HepG2 (cell line): ENCODE data around the gene RHOD. TPM values are rescaled to one million over a fixed set of nuclear protein-coding genes. Genes with fewer than 3 reads are reported as not detected.

ENCODE experiments used
- ASH2L ChIP-seq: fragments of 300-600, 200-600 bp; sonication (generic); IDR thresholded peaks from 2 replicates; pipeline ENCODE4 v1.7.0; 2017; ENCODE audit warnings: low read depth, mild to moderate bottlenecking, moderate library complexity, mixed read lengths, low read length; ENCODE audit not compliant: insufficient read length
- CTCF ChIP-seq: sonication (generic); formaldehyde crosslinking; IDR thresholded peaks from 2 replicates; pipeline ENCODE4 v1.5.0; 2020; ENCODE audit warnings: mild to moderate bottlenecking, missing genetic modification reagents, moderate library complexity
- HMGXB3 ChIP-seq: sonication (generic); formaldehyde crosslinking; IDR thresholded peaks from 2 replicates; pipeline ENCODE4 v1.4.0; 2020; ENCODE audit warnings: missing genetic modification reagents, borderline replicate concordance
- KAT2B ChIP-seq: fragments of 150-350 bp; IDR thresholded peaks from 2 replicates; pipeline ENCODE4 v1.6.1; 2014; ENCODE audit warnings: low read depth, low read length, borderline replicate concordance
- KLF13 ChIP-seq: sonication (generic); formaldehyde crosslinking; IDR thresholded peaks from 2 replicates; pipeline ENCODE4 v1.4.0; 2020; ENCODE audit warnings: mild to moderate bottlenecking, missing genetic modification reagents
- KLF6 ChIP-seq: IDR thresholded peaks from 2 replicates; pipeline ENCODE4 v1.8.0; 2016; ENCODE audit warnings: missing biosample characterization, missing genetic modification reagents
- ONECUT2 ChIP-seq: sonication (generic); formaldehyde crosslinking; IDR thresholded peaks from 2 replicates; pipeline ENCODE4 v1.4.0; 2020; ENCODE audit warnings: missing genetic modification reagents
- POGZ ChIP-seq: sonication (generic); formaldehyde crosslinking; IDR thresholded peaks from 2 replicates; pipeline ENCODE4 v1.4.0; 2020; ENCODE audit warnings: mild to moderate bottlenecking, missing genetic modification reagents
- REL ChIP-seq: sonication (generic); formaldehyde crosslinking; conservative IDR thresholded peaks from 2 replicates; pipeline ENCODE4 v1.8.0; 2022; ENCODE audit warnings: mild to moderate bottlenecking, missing genetic modification reagents, moderate library complexity
- SIX4 ChIP-seq: sonication (generic); formaldehyde crosslinking; IDR thresholded peaks from 2 replicates; pipeline ENCODE4 v1.4.0; 2020; ENCODE audit warnings: missing genetic modification reagents
- ZBTB38 ChIP-seq: sonication (generic); formaldehyde crosslinking; IDR thresholded peaks from 2 replicates; pipeline ENCODE4 v1.5.1; 2020; ENCODE audit warnings: mild to moderate bottlenecking, missing genetic modification reagents
- ZNF121 ChIP-seq: sonication (generic); formaldehyde crosslinking; IDR thresholded peaks from 2 replicates; pipeline ENCODE4 v1.5.0; 2020; ENCODE audit warnings: mild to moderate bottlenecking, missing genetic modification reagents
- ZNF17 ChIP-seq: sonication (generic); formaldehyde crosslinking; IDR thresholded peaks from 2 replicates; pipeline ENCODE4 v1.5.0; 2020; ENCODE audit warnings: mild to moderate bottlenecking, missing genetic modification reagents
- ZNF264 ChIP-seq: sonication (generic); formaldehyde crosslinking; IDR thresholded peaks from 2 replicates; pipeline ENCODE4 v1.4.0; 2020; ENCODE audit warnings: missing genetic modification reagents
- ZNF329 ChIP-seq: sonication (generic); formaldehyde crosslinking; IDR thresholded peaks from 2 replicates; pipeline ENCODE4 v1.9.0; 2021; ENCODE audit warnings: low read depth, mild to moderate bottlenecking, missing genetic modification reagents
- ZNF335 ChIP-seq: sonication (generic); formaldehyde crosslinking; IDR thresholded peaks from 2 replicates; pipeline ENCODE4 v1.4.0; 2020; ENCODE audit warnings: missing genetic modification reagents
- ZNF569 ChIP-seq: sonication (generic); formaldehyde crosslinking; IDR thresholded peaks from 2 replicates; pipeline ENCODE4 v1.5.0; 2020; ENCODE audit warnings: mild to moderate bottlenecking, missing genetic modification reagents, moderate library complexity, borderline replicate concordance
- ZNF691 ChIP-seq: sonication (generic); formaldehyde crosslinking; IDR thresholded peaks from 2 replicates; pipeline ENCODE4 v1.4.0; 2020; ENCODE audit warnings: missing genetic modification reagents, low read depth, mild to moderate bottlenecking, borderline replicate concordance
- ZSCAN21 ChIP-seq: sonication (generic); formaldehyde crosslinking; IDR thresholded peaks from 2 replicates; pipeline ENCODE4 v1.8.0; 2022; ENCODE audit warnings: mild to moderate bottlenecking, missing genetic modification reagents, moderate library complexity, borderline replicate concordance
- ZSCAN25 ChIP-seq: sonication (generic); formaldehyde crosslinking; IDR thresholded peaks from 2 replicates; pipeline ENCODE4 v1.8.0; 2022; ENCODE audit warnings: mild to moderate bottlenecking, missing genetic modification reagents
- ZSCAN5A ChIP-seq: sonication (generic); formaldehyde crosslinking; IDR thresholded peaks from 2 replicates; pipeline ENCODE4 v1.8.0; 2022; ENCODE audit warnings: mild to moderate bottlenecking, missing genetic modification reagents, borderline replicate concordance
- polyA plus RNA-seq, 8 experiments: library from polyadenylated mRNA; depleted of rRNA in 3 of 8; stranded (reverse) in 7 of 8; unstranded in 1 of 8; fragments of >200 nt; fragmentation: Illumina TruSeq in 4 of 8; extraction: Trizol in 4 of 8; gene quantifications; 2 replicates each; pipeline versions ENCODE4 v1.2.1 to v1.2.3, GENCODE V29; 2011 to 2016; ENCODE audit warnings: low read depth in 4 of 8, missing spikeins in 1 of 8, mixed read lengths in 1 of 8; ENCODE audit not compliant: insufficient read depth in 1 of 8
- total RNA-seq, 5 experiments: library from RNA; depleted of rRNA; stranded (reverse); fragments of >200 nt; fragmentation: Illumina TruSeq; extraction: Trizol; gene quantifications; 2 replicates each; pipeline ENCODE4 v1.2.3, GENCODE V29; 2016; ENCODE audit warnings: low read depth in 1 of 5

Gene RHOD
- total and polyA plus RNA-seq, 2 of the 13 experiments (the other 11 are each of a cell fraction or from before 2014, with no cell fraction given) = 0.27 to 0.98 TPM

GRCh38 chr11:67054836-67055523 lies 1.7 kb upstream of the RHOD start (continued):
- TF ChIP-seq KLF13 (CRISPR knock-in tag) (no peak), ZNF691 (CRISPR knock-in tag) (no peak; the same call in 1 of the 2 replicates), ONECUT2 (CRISPR knock-in tag) (no peak), ZNF335 (peak; percentile 65; the same call in 1 of the 2 replicates), ZNF569 (CRISPR knock-in tag) (no peak), ZSCAN25 (no peak), HMGXB3 (CRISPR knock-in tag) (peak; percentile 81), ZNF17 (CRISPR knock-in tag) (no peak), KLF6 (CRISPR knock-in tag) (no peak), ZBTB38 (CRISPR knock-in tag) (no peak), ASH2L (peak; percentile 61), ZSCAN5A (no peak), KAT2B (no peak), CTCF (peak; percentile 2; the same call in 1 of the 2 replicates), ZSCAN21 (CRISPR knock-in tag) (no peak; the same call in 1 of the 2 replicates), ZNF121 (no peak), ZNF264 (CRISPR knock-in tag) (no peak), POGZ (CRISPR knock-in tag) (no peak), ZNF329 (CRISPR knock-in tag) (no peak), REL (CRISPR knock-in tag) (0 out of 2 replicates have a peak, but pooled peaks have one; percentile 34), SIX4 (peak; percentile 94)
